Activated T-cell treated with anti-CD3 and anti-CD28 coated beads for 24 hours (primary cell): ENCODE results near the gene PSMD5.

ENCODE experiments used
- DNase-seq: peaks from one replicate; pipeline ENCODE4 v3.0.0-alpha.2; 2020; ENCODE audit warnings: low read depth

Gene PSMD5

DNA sequence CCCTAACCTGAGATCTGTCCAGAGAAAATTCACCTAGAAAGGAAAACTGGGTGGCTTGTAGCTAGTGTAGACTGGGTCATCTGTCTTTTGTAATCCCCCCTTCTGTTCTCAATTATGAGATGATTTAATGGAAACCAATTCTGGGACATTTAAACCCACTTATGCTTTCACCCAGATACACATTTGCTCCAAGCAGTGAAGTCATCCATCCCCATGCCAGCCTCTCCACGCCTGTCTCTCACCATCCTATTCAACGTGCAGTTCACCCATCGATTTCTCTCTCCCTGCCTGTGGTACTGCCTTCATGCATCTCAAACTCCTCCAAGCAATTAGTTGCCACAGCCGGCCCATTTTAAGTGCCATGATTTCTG is 32.5 kb upstream of the PSMD5 start:
- DNase-seq = no peak

DNA sequence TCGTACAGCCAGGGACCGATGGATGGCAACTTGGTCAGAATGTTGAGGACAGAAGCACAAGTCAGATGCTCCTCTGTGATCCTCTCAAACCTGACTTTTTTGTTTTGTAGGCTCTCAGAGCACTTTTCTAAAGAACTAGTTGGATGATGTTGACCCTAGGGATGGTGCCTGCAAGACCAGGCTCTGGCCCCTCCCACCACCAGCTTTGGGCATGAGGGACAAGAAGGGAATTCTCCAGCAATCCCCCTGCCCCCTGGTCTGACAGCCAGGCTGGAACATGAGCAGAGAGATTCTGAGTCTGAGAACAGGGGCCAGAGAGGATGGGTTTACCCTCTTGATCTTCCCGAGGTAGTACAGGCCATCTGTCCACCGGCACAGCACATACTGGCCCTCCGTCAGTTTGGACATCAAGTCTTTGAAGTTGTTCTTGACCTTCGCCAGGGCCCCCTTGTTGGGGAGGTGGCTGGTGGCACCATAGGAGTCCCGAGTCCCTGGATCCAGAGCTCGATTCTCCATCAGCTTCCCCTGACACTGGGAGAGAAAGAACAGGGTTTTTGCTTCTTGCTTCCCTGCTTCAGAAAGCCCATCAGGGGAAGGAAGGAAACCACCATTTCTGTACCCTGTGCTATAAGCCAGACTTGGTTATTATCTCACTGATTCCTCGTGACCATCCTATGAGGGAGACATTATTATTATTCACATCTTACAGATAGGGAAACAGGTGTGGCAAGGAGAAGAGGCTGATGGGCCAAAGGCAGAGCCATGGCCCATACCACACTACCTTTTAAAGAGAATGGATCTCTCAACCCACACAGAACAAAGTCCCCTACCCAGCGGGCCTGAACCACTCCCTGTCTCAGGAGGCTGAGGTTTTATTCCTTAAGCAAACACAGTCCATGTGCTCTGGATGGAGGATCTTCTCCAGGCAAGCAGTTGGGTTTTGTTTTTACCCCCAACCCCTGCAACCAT is 31.8 kb upstream of the PSMD5 start:
- DNase-seq = no peak

DNA sequence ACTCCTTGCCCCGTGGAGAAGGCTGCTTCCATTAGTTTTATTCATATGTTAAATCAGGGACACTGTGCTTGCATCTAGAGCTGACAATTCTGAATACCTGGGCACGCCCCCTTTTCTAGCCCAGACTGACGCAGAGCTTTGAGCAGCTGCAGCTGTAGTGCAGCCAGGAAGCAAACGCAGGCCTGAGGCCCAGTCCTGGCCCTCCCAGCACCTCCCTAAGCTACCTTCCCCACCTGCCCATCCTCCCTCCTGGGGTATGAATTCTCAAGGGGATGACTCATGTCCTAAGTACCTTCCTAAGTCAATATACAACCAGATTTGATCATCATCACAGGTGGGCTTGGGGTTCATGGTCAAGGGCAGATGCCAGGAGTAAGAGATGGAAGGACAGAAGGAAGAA is 30.8 kb upstream of the PSMD5 start:
- DNase-seq = no peak

DNA sequence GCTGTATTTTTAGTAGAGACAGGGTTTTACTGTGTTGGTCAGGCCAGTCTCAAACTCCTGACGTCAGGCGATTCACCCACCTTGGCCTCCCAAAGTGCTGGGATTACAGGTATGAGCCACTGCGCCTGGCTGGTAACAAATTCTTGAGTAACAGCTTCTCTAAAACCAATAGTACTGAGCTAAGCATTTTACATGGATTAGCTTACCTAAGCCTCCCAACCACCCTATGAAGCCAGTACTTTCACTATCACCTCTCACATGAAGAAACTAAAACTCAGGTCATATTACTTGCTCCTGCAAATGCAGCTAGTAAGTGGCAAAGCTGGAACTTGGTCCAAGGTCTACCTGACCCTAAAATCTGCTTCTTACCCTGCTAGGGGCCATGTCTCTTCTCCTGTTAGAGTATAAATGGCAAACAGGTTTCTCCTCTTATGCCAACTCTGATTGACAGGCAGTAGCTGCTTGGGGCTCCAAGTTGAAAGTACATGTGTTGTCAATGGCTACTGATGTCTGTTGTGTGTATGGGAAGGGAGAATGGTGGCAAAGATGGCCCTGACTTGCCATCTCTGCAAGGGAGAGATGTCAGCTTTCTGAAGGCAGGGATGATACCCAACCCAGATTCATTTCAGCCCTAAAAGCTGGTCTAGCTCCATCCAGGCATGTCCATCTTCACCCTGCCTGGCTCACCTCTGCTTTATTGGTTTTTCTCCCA is 30.2 kb upstream of the PSMD5 start:
- DNase-seq = no peak

DNA sequence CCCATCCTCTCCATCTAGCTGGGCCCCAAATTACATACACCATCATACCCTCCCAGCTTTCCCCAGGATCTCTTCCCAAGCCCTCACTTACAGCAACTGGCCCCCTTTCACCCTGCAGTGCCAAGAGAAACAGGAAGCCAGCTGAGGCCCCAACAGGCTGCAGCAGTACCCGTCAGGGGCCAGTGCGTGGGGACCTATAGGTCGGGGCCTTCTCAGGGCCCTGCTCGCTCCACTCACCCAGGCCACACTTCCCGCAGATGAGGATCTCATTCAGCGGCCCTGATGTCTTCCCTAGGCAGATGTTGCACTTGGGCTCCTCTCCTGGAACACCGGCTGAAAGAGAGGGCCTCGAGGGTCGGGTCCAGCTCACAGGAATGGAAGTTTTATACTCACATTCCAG is 27.5 kb upstream of the PSMD5 start:
- DNase-seq = no peak

DNA sequence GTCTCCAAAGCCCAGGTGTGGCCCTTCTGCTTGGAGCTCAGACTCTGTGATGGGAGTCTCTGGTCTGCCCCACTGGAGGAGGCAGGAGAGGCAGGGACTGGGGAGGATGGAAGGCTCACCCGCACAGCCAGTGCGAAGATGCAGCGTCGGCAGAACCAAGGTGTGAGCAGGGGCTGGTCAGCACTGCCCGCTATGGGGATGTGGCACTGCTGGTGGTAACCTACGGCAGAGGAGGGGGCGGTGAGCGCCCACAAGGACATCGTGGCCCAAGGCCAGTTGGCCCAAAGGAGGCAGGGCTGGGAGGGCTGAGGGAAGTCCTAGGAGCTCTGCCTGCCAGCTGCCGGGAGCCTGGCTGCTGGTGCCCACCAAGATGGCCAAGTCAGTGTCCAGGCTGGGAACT is 27.0 kb upstream of the PSMD5 start:
- no peak for DNase-seq

DNA sequence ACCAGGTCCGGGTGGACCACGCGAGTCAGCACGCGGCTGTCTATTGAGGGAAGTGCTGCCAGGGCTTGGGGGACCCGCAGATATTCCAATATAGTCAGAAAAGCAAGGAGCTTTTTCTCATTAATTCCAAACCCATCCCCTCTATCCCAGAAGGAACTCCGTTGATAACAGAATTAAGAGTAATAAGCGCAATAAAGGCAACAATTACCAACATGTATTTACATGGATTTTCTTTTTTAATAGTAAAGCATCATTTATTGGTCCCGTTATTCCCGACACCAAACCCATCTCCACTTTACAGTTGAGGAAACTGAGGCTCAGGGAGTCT is 26.6 kb upstream of the PSMD5 start:
- no peak for DNase-seq

DNA sequence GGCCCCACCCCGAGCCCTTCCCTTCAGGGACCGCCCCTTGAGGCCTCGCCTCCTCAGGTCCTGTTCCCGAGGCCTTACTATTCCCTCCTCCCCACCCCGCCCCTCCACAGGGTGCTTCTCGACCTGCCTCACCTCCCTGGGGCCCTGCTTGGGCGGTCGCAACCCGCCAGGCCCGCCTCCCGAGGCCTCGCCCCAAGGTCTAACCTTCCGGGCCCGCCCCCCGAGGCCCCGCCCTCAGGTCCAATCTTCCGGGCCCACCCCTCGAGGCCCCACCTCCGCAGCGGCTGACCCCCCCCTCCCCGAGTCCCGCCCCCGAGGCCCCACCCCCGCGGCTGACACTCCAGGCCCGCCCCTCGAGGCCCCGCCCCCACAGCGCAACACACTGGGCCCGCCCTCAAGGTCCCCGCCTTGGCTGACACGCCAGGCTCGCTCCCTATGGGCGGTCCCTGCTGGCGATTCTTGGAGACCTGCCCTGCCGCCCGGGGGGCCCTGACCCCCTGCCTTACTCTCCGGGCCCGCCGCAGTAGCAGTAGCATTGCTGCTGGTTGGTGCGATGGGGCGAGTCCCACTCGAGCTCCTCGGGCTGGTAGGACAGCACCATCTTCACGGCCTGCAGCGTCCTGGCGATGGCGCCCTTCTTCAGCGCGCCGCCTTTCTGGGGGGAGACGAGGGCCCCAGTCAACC is 26.1 kb upstream of the PSMD5 start:
- DNase-seq = peak; percentile 97

DNA sequence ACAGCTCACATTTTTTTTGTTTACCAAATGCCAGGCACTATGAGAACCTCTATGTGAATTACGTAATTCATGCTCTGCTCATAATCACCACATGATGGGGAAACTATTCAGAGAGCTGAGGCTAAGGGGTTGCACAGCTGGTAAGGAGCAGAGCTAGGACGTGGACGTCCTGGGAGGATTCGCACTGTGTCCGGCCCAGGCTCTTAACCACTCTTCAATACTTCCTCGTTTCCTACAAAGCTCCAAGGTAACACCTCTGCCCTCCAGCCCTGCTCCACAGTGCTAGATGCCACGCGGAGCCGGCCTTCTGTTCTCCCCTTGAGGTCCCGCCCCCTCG is 25.6 kb upstream of the PSMD5 start:
- DNase-seq = no peak

DNA sequence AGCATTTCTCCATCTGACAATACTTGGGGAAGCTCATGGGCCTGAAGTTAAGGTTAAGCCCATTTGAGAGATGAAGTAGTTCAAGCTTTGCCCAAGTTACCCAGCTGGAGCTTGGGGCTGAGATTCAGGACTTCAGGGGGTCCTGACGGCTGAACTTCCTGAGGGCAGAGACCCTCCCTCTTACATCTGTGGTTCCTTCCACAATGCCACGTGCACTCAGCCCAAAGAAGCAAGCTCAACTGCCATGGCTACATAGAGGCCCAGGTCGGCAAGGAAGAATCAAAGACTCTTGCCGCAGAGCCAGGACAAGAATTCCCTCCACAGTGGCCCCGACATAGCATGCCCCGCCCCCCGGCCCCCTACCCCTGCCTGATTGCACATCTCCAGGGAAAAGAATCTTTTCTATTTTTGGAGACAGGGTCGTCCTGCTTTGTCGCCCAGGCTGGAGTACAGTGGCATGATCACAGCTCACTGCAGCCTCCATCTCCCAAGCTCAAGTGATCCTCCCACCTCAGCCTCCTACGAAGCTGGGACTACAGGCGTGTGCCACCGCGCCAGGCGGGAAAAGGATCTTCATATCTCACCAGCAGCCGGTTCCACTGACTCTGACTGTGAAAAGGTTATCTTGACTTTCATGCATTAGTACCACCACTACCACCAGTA is 25.1 kb upstream of the PSMD5 start:
- DNase-seq = no peak

DNA sequence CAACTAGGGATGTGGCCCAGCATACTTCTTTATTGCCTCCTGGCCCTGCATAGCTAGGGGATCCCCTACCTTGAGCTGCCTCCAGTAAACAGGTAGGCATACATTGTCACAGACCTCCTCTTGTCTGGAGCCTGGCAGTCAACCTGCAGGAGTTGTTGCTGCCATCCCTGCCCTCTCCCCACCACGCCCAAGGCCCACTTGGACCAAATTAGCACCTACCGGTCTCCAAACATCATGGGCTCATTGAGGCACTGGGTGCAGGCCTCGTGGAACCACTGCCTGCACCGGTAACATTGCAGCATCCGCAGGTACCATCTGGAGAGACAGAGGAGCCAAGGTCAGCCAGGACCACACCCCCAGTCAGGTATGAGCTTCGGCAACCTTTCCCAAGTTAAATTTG is 23.9 kb upstream of the PSMD5 start:
- DNase-seq = no peak

DNA sequence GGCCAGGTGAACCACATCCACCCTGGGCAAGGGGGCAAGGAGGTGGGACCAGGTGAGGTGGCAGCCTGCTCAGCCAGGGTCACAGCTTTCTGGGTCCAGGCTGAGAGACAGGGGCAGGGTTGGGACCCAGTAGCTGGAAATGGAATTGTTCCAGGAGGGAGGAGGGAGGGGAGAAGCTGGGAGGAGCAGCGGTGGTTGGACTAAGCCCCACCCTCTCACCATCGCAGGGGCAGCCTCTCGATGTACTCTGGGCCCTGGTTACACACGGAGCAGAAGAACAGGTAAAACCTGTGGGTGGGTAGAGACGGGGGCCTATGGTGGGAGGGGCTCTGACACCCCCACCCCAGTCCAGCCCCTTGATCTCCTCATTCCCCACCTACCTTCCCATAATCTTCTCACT is 23.1 kb upstream of the PSMD5 start:
- no peak for DNase-seq

DNA sequence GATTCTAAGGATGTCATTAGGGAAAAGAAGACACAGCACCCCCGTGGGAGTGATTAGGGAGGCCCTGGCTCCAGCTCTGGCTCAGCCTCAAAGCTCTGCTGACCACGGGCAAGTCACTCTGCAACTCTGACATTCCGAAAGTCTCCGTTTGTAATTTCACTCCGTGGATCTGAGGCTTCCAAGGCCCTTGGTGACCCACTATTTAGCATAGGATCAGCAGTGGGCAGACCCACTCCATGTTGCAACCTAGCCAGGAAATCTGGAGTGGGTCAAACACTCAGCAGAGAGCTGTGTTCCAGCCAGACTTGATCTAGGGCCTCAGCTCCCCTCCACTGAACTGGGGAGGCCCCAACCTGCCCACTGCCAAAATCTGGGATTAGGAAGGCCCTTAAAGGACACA is 22.5 kb upstream of the PSMD5 start:
- no peak for DNase-seq

DNA sequence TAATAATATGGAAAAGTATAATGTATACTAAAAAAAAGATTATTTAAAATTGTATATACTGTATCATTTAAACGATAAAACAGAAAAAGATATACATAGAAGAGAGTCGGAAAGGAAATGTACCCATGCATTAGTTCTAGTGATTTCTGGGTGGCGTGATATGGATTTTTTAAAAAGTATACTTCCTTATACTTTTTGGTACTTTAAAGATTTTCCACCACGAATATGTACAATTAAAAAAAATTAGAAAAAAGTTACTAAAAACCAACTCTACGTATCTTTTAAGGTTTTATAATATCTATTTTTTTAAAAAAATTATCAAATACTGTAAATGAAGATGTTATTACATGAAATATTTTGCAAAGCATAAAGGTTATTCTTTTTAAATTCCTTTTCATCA is 22.0 kb upstream of the PSMD5 start:
- no peak for DNase-seq

DNA sequence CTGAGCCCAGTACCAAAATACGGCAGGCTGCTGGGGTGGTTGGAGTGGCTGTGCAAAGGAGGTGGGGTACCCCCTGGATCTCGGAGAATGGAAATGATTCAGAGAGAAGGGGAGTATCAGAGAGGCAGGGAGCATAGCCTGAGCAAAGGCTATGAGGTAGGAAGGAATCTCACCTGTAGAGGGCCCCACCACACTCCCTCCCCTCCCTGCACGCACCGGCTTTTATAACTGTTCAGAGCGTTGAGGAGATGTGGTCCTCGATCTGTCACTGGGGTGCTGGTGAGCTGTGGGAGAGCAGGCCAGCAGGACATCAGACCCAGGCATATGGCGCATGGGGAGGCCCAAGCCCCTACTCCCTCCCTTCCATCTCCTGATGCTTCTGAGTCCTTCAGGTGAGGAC is 21.1 kb upstream of the PSMD5 start:
- no peak for DNase-seq

DNA sequence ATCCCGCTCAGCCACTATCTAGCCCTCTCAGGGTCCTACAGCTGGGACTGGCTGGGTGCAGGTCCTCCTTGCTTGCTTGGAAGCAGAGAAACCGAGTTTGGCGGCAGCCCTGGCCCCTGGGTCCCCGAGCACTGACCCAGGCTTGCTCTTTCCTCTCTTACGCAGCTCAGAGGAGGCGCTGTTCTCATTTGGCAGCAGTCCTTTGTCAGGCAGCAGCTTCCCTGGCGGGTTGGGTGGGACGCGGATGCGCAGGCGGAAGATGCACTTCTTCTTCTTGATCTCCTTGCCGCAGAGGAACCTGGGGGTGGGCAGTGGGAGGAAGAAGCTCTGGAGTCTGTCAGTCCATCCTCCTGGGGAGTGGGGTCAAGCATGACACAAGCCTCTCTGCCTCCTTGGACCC is 19.7 kb upstream of the PSMD5 start:
- DNase-seq = no peak

DNA sequence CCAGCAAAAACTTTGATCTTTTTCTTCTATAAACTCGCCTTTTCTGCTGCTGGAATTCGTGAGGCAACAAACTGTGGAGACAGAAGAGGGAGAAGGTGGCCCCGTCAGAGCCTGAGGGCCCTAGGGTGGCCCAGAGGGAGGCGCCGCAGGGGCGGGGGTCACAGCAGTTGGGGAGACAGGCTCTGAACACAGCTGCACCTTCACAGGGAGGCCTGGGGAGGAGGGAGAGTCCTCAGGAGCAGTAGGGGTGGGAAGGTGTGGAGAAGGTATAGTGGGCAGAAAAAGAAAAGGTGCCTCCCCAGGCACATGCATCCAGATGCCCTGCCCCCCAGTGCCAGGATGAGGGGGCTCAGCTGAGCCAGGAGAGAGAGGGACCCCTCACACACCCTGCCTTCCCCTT is 19.2 kb upstream of the PSMD5 start:
- DNase-seq = no peak

DNA sequence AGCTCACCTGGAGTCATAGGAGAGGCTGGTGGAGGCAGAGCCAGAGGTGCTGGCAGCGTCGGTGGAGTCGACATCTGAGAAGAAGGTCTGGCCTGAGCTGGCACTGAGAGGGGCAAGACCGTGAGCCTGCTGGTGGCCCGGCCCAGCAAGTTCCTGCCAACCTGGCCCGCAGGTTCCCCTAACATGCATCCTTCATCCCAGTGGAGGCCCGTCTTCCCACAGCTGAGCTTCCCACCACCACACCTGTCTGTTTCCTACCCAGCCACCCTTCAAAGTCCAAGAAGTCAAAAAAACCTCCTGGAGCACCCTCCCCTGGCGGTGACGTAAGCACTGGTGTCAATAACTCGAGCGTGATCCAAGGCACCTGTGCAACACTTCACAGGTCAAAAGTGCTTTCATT is 17.4 kb upstream of the PSMD5 start:
- DNase-seq = no peak

DNA sequence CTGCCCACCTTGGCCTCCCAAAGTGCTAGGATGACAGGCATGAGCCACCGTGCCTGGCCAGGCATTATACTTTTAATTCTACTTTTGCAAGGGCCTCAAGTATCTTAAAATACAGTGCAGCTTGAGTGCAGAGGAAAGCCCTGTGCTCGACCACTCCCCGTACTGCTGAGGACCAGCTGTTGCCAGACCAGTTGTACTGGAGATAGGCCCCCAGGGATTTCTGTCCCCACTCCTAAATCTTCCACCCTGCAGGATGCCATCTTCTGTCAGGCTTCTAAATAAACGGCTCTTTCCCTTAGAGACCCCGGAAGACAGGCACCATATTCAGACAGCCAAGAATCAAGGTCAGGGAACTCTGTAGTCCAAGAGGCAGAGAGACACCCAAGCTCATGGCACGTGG is 16.6 kb upstream of the PSMD5 start:
- no peak for DNase-seq

DNA sequence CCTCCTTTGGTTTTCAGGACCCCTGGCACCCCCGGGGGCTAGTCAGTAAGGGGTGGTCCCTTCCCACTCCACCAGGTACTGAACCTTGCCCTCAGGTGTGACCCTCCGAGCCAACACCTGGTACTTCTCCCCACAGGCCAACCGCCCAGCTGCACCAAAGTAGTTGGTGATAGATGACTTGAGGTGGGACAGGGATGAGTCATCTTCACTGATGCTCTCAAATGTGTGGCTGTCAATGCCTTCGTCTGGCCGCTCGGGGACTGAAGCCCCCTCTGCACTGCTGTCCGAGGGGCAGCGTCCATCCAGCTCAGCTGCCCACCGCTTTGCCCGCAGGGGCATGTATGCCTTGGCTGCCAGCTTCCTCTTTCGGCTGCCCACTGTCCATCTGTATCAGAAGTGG is 15.2 kb upstream of the PSMD5 start:
- DNase-seq = no peak

DNA sequence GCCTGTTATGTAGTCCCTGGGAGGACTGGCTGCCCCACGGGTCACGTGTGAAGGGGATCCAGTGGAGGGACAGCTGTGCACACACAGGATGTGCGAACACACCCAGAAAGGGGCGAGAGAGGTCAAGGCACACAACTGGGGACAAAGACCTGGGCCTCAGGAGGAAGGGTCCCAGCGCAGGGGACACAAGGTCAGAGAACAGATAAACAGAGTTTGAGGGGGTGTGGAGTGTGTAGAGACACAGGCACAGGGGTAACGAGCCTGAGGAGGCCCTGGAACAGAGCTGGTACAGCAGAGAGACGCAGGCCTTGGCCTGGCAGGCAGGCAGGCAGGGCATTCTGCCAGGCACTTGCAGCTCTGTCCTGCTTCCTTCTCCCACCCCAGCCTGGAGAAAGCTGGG is 14.8 kb upstream of the PSMD5 start:
- no peak for DNase-seq

DNA sequence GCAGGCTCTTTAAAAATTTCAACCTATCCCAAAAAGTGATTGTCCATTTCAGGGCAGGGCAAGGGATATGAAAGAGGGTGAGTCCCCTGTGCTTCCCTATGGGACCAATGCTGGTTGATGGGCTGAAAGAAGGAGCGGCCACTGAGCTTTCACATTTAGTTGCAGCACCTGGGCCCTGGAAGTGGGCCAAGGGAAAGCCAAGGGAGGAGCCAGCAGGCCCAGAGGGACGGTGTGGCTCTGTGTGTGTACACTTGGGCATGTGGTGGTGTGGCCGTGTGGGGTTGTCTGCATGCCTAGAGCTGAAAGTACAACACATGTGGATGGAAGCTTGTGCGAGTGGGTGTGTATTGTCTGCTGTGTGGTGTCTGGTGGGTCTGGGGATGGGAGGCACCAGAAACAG is 14.0 kb upstream of the PSMD5 start:
- DNase-seq = no peak
